Prostate gland (tissue), 2 donors: ENCODE measurements around the gene KIAA0513. TPM values are rescaled to one million over a fixed set of nuclear protein-coding genes. Genes with fewer than 3 reads are reported as not detected.

Experiments used
- DNase-seq: peaks from one replicate; pipeline ENCODE4 v3.0.0-alpha.2; 2019; ENCODE audit warnings: low spot score
- H3K27ac ChIP-seq, 2 donors: fragments of 200-600 bp; sonication (generic); 2 replicates each; pipeline ENCODE4 v1.5.1; 2017 to 2019
- H3K27me3 ChIP-seq: fragments of 200-600 bp; sonication (generic); replicated peaks from 2 replicates; pipeline ENCODE4 v1.5.1; 2019; ENCODE audit not compliant: insufficient read depth
- H3K36me3 ChIP-seq, 2 donors: fragments of 200-600 bp; sonication (generic); 1 replicate in 1 of 2; 2 replicates in 1 of 2; pipeline versions ENCODE4 v1.5.1 to v1.8.1; 2017 to 2019
- H3K4me1 ChIP-seq: fragments of 200-600 bp; sonication (generic); replicated peaks from 2 replicates; pipeline ENCODE4 v1.5.1; 2019
- H3K4me3 ChIP-seq, 2 donors: fragments of 200-600 bp; sonication (generic); 2 replicates each; pipeline ENCODE4 v1.5.1; 2017 to 2019
- H3K9me3 ChIP-seq: fragments of 200-600 bp; sonication (generic); 2 replicates; pipeline ENCODE4 v1.5.1; 2017
- POLR2A ChIP-seq: fragments of 450-650 bp; IDR thresholded peaks from one replicate; pipeline ENCODE4 v1.6.1; 2016; ENCODE audit warnings: antibody characterized with exemption, mild to moderate bottlenecking
- POLR2AphosphoS5 ChIP-seq: sonication (generic); formaldehyde crosslinking; IDR thresholded peaks from one replicate; pipeline ENCODE4 v1.6.1; 2017; ENCODE audit warnings: antibody characterized with exemption
- WGBS: methylation state at CpG from one replicate; pipeline ENCODE4 v1.1.5; 2018; 5-methylcytosine and 5-hydroxymethylcytosine counted together
- intact Hi-C: fragments of 100-400 bp; cut with DNase I; formaldehyde crosslinking; loops from one replicate; pipeline ENCODE4 v1.14.2; 2022
- total RNA-seq, 2 donors: library from RNA; depleted of rRNA; stranded (reverse); fragments of >200 nt; gene quantifications; one replicate each; pipeline ENCODE4 v1.1.0, GENCODE V29; 2016
- TF ChIP-seq, protein P1 (sequence below), 4 experiments: fragments of 200-600 bp in 2 of 4; fragments of 450-650 bp in 2 of 4; sonication (generic) in 2 of 4; IDR thresholded peaks; 1 replicate in 3 of 4; 2 replicates in 1 of 4; pipeline ENCODE4 v1.5.1; 2016 to 2019; ENCODE audit warnings: antibody characterized with exemption in 4 of 4, mild to moderate bottlenecking in 2 of 4, moderate library complexity in 2 of 4

KIAA0513 gene
- total RNA-seq, 2 donors from 2014 or later, result 14.4 to 29.4 TPM

DNA sequence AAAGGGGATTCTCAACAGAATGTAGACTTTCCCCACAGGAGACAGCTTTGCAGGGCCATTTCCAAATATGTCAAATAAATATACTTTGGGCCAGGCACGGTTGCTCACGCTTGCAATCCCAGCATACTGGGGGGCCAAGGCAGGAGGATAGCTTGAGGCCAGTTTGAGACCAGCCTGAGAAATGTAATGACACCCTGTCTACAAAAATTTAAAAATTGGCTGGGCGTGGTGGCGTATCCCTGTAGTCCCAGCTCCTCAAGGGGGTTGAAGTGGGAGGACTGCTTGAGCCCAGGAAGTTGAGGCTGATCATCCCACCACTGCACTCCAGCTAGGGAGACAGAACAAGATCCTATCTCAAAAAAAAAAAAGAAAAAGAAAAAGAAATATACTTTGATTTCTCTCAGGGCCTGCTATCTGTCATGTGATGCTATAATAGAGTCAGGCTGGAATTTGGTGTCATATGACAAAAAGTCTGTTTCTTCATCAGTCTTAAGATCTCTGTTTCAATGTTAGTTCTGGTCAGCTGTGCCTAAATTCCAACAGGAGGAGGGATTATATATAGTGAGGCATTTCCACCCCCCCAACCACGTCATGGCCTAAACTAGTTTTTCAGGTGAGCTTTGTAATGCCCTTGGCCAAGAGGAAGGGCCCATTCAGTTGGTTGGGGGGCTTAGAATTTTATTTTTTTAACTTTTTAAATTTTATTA lies 12.0 kb upstream of the KIAA0513 start:
- Histone ChIP-seq H3K9me3 (no peaks in the 10 kb centered on the region), H3K4me1 (peaks cover 9% of the 10 kb centered on the region), H3K36me3 (no peaks in the 10 kb centered on the region), H3K27me3 (no peaks in the 10 kb centered on the region), H3K4me3 (no peak overlapping the region), H3K27ac (no peak overlapping the region)
- WGBS, result 83% methylated on average over 5 of the region's 5 CpGs
- intact Hi-C loops, result no loop called here
- no peak for DNase-seq
- TF ChIP-seq POLR2A (no peak), POLR2AphosphoS5 (no peak)
- TF ChIP-seq, protein P1, sequence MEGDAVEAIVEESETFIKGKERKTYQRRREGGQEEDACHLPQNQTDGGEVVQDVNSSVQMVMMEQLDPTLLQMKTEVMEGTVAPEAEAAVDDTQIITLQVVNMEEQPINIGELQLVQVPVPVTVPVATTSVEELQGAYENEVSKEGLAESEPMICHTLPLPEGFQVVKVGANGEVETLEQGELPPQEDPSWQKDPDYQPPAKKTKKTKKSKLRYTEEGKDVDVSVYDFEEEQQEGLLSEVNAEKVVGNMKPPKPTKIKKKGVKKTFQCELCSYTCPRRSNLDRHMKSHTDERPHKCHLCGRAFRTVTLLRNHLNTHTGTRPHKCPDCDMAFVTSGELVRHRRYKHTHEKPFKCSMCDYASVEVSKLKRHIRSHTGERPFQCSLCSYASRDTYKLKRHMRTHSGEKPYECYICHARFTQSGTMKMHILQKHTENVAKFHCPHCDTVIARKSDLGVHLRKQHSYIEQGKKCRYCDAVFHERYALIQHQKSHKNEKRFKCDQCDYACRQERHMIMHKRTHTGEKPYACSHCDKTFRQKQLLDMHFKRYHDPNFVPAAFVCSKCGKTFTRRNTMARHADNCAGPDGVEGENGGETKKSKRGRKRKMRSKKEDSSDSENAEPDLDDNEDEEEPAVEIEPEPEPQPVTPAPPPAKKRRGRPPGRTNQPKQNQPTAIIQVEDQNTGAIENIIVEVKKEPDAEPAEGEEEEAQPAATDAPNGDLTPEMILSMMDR (IDR thresholded peaks at IDR 0.05), result no peak

DNA sequence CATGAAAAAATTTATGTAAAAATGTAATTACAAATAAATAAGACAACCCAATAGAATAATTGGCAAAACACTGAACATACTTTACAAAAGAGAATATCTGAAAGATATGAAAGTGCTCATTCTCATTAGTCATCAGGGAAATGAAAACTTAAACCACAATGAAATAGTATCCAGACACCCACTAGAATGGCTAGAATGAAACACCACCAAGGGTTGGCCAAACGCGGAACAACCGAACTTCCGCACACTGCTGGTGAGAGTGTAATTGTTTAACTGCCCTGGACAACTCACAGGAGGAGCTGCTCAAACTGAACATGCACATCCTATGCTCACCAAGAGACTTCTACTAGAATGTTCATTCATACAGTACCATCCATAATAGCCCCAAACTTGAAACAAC lies 10.4 kb upstream of the KIAA0513 start:
- H3K4me1 ChIP-seq, result peaks cover 9% of the 10 kb centered on the region
- H3K27me3 ChIP-seq, result no peaks in the 10 kb centered on the region
- no peaks in the 10 kb centered on the region for H3K36me3 ChIP-seq
- no peak overlapping the region for H3K4me3 ChIP-seq
- DNase-seq, result no peak
- H3K27ac ChIP-seq, result no peak overlapping the region
- WGBS, result 71% methylated on average over 4 of the region's 4 CpGs
- intact Hi-C loops, result no loop called here
- H3K9me3 ChIP-seq, result no peaks in the 10 kb centered on the region
- TF ChIP-seq, protein P1 (IDR thresholded peaks at IDR 0.05), result no peak
- no peak for TF ChIP-seq POLR2AphosphoS5
- TF ChIP-seq POLR2A, result no peak

DNA sequence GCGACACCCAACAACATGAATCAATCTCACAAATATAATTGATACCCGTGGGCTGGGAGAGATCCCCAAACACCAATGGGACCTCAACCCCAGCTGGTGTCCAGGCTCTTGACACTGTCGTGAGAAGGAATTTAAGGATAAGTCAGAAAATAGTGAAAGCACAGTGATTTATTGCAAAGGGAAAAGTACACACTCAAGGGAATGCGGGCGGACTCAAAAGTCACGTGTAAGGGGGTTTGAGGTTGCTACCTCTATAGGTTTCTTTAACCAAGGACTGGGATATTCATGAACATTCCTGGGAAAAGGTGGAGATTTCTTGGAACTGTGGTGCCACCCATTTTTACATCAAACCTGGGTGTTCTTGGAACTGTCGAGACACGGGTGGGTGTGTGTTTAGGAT lies 10.0 kb upstream of the KIAA0513 start:
- WGBS, result 79% methylated on average over 8 of the region's 8 CpGs
- H3K4me1 ChIP-seq, result peaks cover 9% of the 10 kb centered on the region
- DNase-seq, result no peak
- no peak overlapping the region for H3K4me3 ChIP-seq
- intact Hi-C loops, result no loop called here
- H3K27me3 ChIP-seq, result no peaks in the 10 kb centered on the region
- H3K9me3 ChIP-seq, result no peaks in the 10 kb centered on the region
- TF ChIP-seq POLR2AphosphoS5 (no peak), POLR2A (no peak)
- TF ChIP-seq, protein P1 (IDR thresholded peaks at IDR 0.05), result no peak
- no peak overlapping the region for H3K27ac ChIP-seq
- no peaks in the 10 kb centered on the region for H3K36me3 ChIP-seq

DNA sequence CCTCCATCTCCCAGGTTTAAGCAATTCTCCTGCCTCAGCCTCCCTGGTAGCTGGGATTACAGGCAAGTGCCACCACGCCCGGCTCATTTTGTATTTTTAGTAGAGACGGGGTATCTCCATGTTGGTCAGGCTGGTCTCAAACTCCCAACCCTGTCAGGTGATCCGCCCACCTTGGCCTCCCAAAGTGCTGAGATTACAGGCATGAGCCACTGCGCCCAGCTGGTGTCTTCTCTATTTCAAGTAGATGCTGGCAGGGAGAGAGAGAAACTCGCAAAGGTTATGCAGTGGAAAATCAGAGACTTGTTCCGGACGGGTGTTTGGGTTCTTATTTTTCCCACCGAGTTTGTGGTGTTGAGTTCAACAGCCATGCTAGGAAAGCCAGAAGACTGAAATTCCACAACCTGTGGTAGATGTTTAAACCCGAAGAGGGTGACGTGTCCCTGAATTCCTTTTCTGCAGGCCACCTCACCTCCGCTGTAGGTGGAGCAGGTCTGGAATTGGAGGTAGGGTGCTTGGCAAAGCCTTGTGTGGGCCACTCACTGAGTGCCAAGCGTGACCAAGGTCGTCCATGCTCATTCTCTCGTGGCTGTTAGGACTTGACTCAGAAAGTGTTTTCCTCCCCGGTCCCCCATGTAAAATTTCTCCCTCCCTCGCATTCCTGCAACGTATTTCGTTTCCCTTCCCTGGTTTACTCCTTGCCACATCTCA lies 8.9 kb upstream of the KIAA0513 start:
- Histone ChIP-seq H3K27me3 (no peaks in the 10 kb centered on the region), H3K4me1 (peaks cover 9% of the 10 kb centered on the region), H3K27ac (no peak overlapping the region), H3K36me3 (no peaks in the 10 kb centered on the region), H3K9me3 (no peaks in the 10 kb centered on the region), H3K4me3 (no peak overlapping the region)
- intact Hi-C loops, result no loop called here
- TF ChIP-seq, protein P1 (IDR thresholded peaks at IDR 0.05), result no peak
- TF ChIP-seq POLR2A (no peak), POLR2AphosphoS5 (no peak)
- DNase-seq, result no peak
- 78% methylated on average over 19 of the region's 19 CpGs for WGBS
